Hepatocyte (in vitro differentiated cells): ENCODE measurements around the gene ANAPC7. TPM values are rescaled to one million over a fixed set of nuclear protein-coding genes. Genes with fewer than 3 reads are reported as not detected.
"Not testable (repeated sequence)": the region's sequence is repeated elsewhere in the genome, so short reads cannot be mapped to it uniquely, and the experiment has no call there.

ENCODE experiments used
- DNase-seq: peaks from one replicate; pipeline ENCODE4 v3.0.0-alpha.2; 2016; ENCODE audit warnings: low spot score
- H2AFZ ChIP-seq: fragments of 200-600 bp; sonication (generic); 2 replicates; pipeline ENCODE4 v1.6.0; 2016; ENCODE audit warnings: antibody characterized with exemption, mild to moderate bottlenecking
- H3K27ac ChIP-seq: fragments of 200-600 bp; sonication (generic); 2 replicates; pipeline ENCODE4 v1.5.1; 2016; ENCODE audit warnings: mild to moderate bottlenecking
- H3K27me3 ChIP-seq: fragments of 200-600 bp; sonication (generic); 2 replicates; pipeline ENCODE4 v1.6.1; 2016
- H3K36me3 ChIP-seq: fragments of 200-600 bp; sonication (generic); replicated peaks from 2 replicates; pipeline ENCODE4 v1.5.1; 2016; ENCODE audit warnings: low read depth; ENCODE audit not compliant: insufficient read depth
- H3K4me1 ChIP-seq: fragments of 200-600 bp; sonication (generic); 2 replicates; pipeline ENCODE4 v1.5.1; 2016; ENCODE audit warnings: mild to moderate bottlenecking, moderate library complexity; ENCODE audit not compliant: insufficient read depth
- H3K4me2 ChIP-seq: fragments of 200-600 bp; sonication (generic); 2 replicates; pipeline ENCODE4 v1.6.0; 2016
- H3K4me3 ChIP-seq: fragments of 200-600 bp; sonication (generic); 2 replicates; pipeline ENCODE4 v1.5.1; 2016; ENCODE audit warnings: mild to moderate bottlenecking
- H3K79me2 ChIP-seq: fragments of 200-600 bp; sonication (generic); 2 replicates; pipeline ENCODE4 v1.6.0; 2017; ENCODE audit warnings: mild to moderate bottlenecking
- H3K9me2 ChIP-seq: fragments of 200-600 bp; sonication (generic); replicated peaks from 2 replicates; pipeline ENCODE4 v1.6.0; 2017; ENCODE audit warnings: mild to moderate bottlenecking; ENCODE audit not compliant: insufficient read depth
- H3K9me3 ChIP-seq: fragments of 200-600 bp; sonication (generic); 2 replicates; pipeline ENCODE4 v1.5.1; 2016; ENCODE audit warnings: low read depth, mild to moderate bottlenecking
- H4K20me1 ChIP-seq: fragments of 200-600 bp; sonication (generic); 2 replicates; pipeline ENCODE4 v1.6.0; 2016; ENCODE audit warnings: mild to moderate bottlenecking; ENCODE audit not compliant: insufficient read depth, poor library complexity, severe bottlenecking
- CTCF ChIP-seq: fragments of 200-600 bp; sonication (generic); IDR thresholded peaks from 2 replicates; pipeline ENCODE4 v1.5.1; 2016; ENCODE audit warnings: antibody characterized with exemption, mild to moderate bottlenecking; ENCODE audit not compliant: poor library complexity
- EZH2 ChIP-seq: fragments of 200-600 bp; sonication (generic); IDR thresholded peaks from 2 replicates; pipeline ENCODE4 v1.6.1; 2016; ENCODE audit warnings: antibody characterized with exemption, mild to moderate bottlenecking, borderline replicate concordance
- EZH2phosphoT487 ChIP-seq: fragments of 200-600 bp; sonication (generic); IDR thresholded peaks from one replicate; pipeline ENCODE4 v1.6.1; 2018; ENCODE audit warnings: antibody characterized with exemption, mild to moderate bottlenecking, low read depth, moderate library complexity; ENCODE audit not compliant: unreplicated experiment, severe bottlenecking
- WGBS: methylation state at CpG from one replicate; pipeline ENCODE4 v1.1.6; 2016; ENCODE audit warnings: low lambda C conversion rate; ENCODE audit errors: missing lambda C conversion rate; 5-methylcytosine and 5-hydroxymethylcytosine counted together
- polyA plus RNA-seq: library from polyadenylated mRNA; unstranded; fragments of >200 nt; fragmentation: Nextera tagmentation; extraction: Ambion mirVana; gene quantifications from 2 replicates; pipeline ENCODE4 v1.2.1, GENCODE V29; 2016
- total RNA-seq: library from RNA; depleted of rRNA; stranded (reverse); fragments of >200 nt; gene quantifications from 2 replicates; pipeline ENCODE4 v1.2.3, GENCODE V29; 2014

Gene ANAPC7
- total and polyA plus RNA-seq, 2 experiments from 2014 or later: 28.3 to 35.7 TPM

- H3K27me3 ChIP-seq: no peaks in the 10 kb centered on the region
- no peaks in the 10 kb centered on the region for H3K4me1 ChIP-seq
- H3K9me2 ChIP-seq: no peaks in the 10 kb centered on the region
- TF ChIP-seq CTCF (no peak), EZH2 (no peak), EZH2phosphoT487 (no peak)
- DNase-seq: no peak
- H3K4me3 ChIP-seq: no peak overlapping the region
- H2AFZ ChIP-seq: no peak overlapping the region
- no peaks in the 10 kb centered on the region for H3K9me3 ChIP-seq
- no peak overlapping the region for H3K27ac ChIP-seq
- H4K20me1 ChIP-seq: peaks cover 3% of the 10 kb centered on the region
- peaks cover 72% of the 10 kb centered on the region for H3K79me2 ChIP-seq
- H3K4me2 ChIP-seq: no peak overlapping the region
- WGBS: 93% methylated on average over 3 of the region's 3 CpGs
- H3K36me3 ChIP-seq: peaks cover 3% of the 10 kb centered on the region
Measured at GRCh38 chr12:110444455-110444854, 40.9 kb upstream of the ANAPC7 start.

GRCh38 chr12:110436231-110436630 is 32.7 kb upstream of the ANAPC7 start:
- WGBS: 75% methylated on average over 2 of the region's 2 CpGs
- H3K36me3 ChIP-seq: peaks cover 14% of the 10 kb centered on the region
- H3K9me2 ChIP-seq: no peaks in the 10 kb centered on the region

GRCh38 chr12:110431957-110432587 is 28.6 kb upstream of the ANAPC7 start:
- Histone ChIP-seq H3K79me2 (no peaks in the 10 kb centered on the region), H2AFZ (peak overlapping the region; percentile 4), H3K36me3 (peaks cover 3% of the 10 kb centered on the region), H3K4me2 (peak overlapping the region; percentile 69), H3K9me2 (no peaks in the 10 kb centered on the region), H3K27ac (no peak overlapping the region), H3K27me3 (no peaks in the 10 kb centered on the region), H4K20me1 (no peaks in the 10 kb centered on the region), H3K4me1 (no peaks in the 10 kb centered on the region), H3K9me3 (no peaks in the 10 kb centered on the region), H3K4me3 (no peak overlapping the region)
- no peak for TF ChIP-seq CTCF
- DNase-seq: no peak
- WGBS: 90% methylated on average over 12 of the region's 12 CpGs

More at GRCh38 chr12:110436231-110436630, 32.7 kb upstream of the ANAPC7 start:
- H2AFZ ChIP-seq: no peak overlapping the region
- H3K27me3 ChIP-seq: no peaks in the 10 kb centered on the region
- H3K79me2 ChIP-seq: peaks cover 8% of the 10 kb centered on the region
- no peaks in the 10 kb centered on the region for H3K9me3 ChIP-seq
- H3K27ac ChIP-seq: no peak overlapping the region
- DNase-seq: no peak
- H3K4me3 ChIP-seq: no peak overlapping the region
- peaks cover 3% of the 10 kb centered on the region for H4K20me1 ChIP-seq
- no peak overlapping the region for H3K4me2 ChIP-seq
- TF ChIP-seq CTCF (no peak), EZH2phosphoT487 (no peak), EZH2 (no peak)
- no peaks in the 10 kb centered on the region for H3K4me1 ChIP-seq

GRCh38 chr12:110429676-110430075 is 26.2 kb upstream of the ANAPC7 start:
- not testable (repeated sequence) for H2AFZ ChIP-seq, H3K9me2 ChIP-seq, H3K27ac ChIP-seq, H3K4me1 ChIP-seq, H3K79me2 ChIP-seq, H3K27me3 ChIP-seq, H3K4me2 ChIP-seq, H3K36me3 ChIP-seq, H3K4me3 ChIP-seq, DNase-seq, H4K20me1 ChIP-seq, H3K9me3 ChIP-seq
- WGBS: 97% methylated on average over 6 of the region's 15 CpGs
